Esophagus muscularis mucosa (tissue), 3 donors: ENCODE measurements around the gene CRELD1.

ENCODE experiments used
- CTCF ChIP-seq, 3 experiments: fragments of 200-600 bp in 2 of 3; fragments of 450-650 bp in 1 of 3; sonication (generic) in 2 of 3; IDR thresholded peaks; one replicate each; pipeline ENCODE4 v1.5.1; 2017 to 2019; ENCODE audit warnings: antibody characterized with exemption in 3 of 3, mild to moderate bottlenecking in 2 of 3, moderate library complexity in 1 of 3
- EP300 ChIP-seq: sonication (generic); formaldehyde crosslinking; IDR thresholded peaks from one replicate; pipeline ENCODE4 v1.6.1; 2017; ENCODE audit warnings: antibody characterized with exemption

GRCh38 chr3:9932535-9932842, 1.1 kb upstream of the CRELD1 start:
- no peak for TF ChIP-seq CTCF (IDR thresholded peaks at IDR 0.05)
- no peak for TF ChIP-seq EP300
